Keratinocyte (primary cell): ENCODE results near the gene AOPEP.

Experiments used
- EZH2 ChIP-seq: IDR thresholded peaks from one replicate; pipeline ENCODE4 v1.6.1; 2012; ENCODE audit warnings: inconsistent platforms, mild to moderate bottlenecking, low read length, moderate library complexity
- TF ChIP-seq, protein P1 (sequence below), 3 experiments: IDR thresholded peaks in 1 of 3; conservative IDR thresholded peaks in 1 of 3; optimal IDR thresholded peaks in 1 of 3; 2 replicates in 2 of 3; 3 replicates in 1 of 3; pipeline versions ENCODE3 to v1.5.1; 2011; ENCODE audit warnings: low read length in 3 of 3, mild to moderate bottlenecking in 3 of 3, moderate library complexity in 2 of 3, control low read depth in 1 of 3, inconsistent platforms in 1 of 3; ENCODE audit not compliant: insufficient read depth in 2 of 3; ENCODE audit errors: extremely low read depth in 1 of 3

- TF ChIP-seq, protein P1, sequence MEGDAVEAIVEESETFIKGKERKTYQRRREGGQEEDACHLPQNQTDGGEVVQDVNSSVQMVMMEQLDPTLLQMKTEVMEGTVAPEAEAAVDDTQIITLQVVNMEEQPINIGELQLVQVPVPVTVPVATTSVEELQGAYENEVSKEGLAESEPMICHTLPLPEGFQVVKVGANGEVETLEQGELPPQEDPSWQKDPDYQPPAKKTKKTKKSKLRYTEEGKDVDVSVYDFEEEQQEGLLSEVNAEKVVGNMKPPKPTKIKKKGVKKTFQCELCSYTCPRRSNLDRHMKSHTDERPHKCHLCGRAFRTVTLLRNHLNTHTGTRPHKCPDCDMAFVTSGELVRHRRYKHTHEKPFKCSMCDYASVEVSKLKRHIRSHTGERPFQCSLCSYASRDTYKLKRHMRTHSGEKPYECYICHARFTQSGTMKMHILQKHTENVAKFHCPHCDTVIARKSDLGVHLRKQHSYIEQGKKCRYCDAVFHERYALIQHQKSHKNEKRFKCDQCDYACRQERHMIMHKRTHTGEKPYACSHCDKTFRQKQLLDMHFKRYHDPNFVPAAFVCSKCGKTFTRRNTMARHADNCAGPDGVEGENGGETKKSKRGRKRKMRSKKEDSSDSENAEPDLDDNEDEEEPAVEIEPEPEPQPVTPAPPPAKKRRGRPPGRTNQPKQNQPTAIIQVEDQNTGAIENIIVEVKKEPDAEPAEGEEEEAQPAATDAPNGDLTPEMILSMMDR (optimal IDR thresholded peaks at IDR 0.05 in 1 of 3, IDR thresholded peaks at IDR 0.05 in 1 of 3, conservative IDR thresholded peaks at IDR 0.05 in 1 of 3; ENCODE audit: extremely low read depth in 1 of 3, insufficient read depth in 2 of 3, low read length in 3 of 3): no peak
- no peak for TF ChIP-seq EZH2
Observed at GRCh38 chr9:94993160-94993820, 266.8 kb downstream of the AOPEP start.
